Measurements from ENCODE around the gene PYCARD.

The PYCARD gene

GRCh38 chr16:31188450-31189411, 13.8 kb downstream of the PYCARD start:
- no peak for TF ChIP-seq GATA2 (IDR thresholded peaks at IDR 0.05; ENCODE audit: low read depth, low read length)

- TF ChIP-seq GATA3 (IDR thresholded peaks at IDR 0.05; ENCODE audit: low read depth, low read length): no peak
- TF ChIP-seq GATA2 (IDR thresholded peaks at IDR 0.05; ENCODE audit: low read depth, low read length): no peak
Observed at GRCh38 chr16:31187808-31188189, 14.8 kb downstream of the PYCARD start.

GRCh38 chr16:31186930-31187807, 15.4 kb downstream of the PYCARD start:
- TF ChIP-seq GATA3 (IDR thresholded peaks at IDR 0.05; ENCODE audit: low read depth, low read length) (no peak), GATA2 (IDR thresholded peaks at IDR 0.05; ENCODE audit: low read depth, low read length) (no peak)

DNA sequence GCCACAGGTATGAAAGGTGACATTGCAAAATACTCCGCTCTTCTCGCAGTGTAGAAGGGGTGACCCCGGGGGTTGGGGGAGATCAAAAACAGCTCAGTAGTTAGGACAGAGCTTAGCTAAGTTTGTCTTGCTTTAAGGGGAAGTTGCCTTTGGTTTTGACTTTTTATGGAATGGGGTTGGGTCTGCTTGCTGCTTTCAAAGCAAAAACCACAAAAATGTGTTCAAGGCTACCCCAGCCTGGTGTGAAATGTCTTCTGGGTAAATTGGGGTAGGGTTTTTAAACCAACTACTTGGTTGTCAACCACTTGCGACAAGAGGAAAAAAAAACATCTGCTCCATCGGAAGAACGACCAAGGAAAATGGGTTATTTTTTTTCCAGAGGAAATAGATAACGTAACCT, 16.4 kb downstream of the PYCARD start:
- TF ChIP-seq GATA2 (IDR thresholded peaks at IDR 0.05; ENCODE audit: low read depth, low read length) (no peak), GATA3 (IDR thresholded peaks at IDR 0.05; ENCODE audit: low read depth, low read length) (no peak)

DNA sequence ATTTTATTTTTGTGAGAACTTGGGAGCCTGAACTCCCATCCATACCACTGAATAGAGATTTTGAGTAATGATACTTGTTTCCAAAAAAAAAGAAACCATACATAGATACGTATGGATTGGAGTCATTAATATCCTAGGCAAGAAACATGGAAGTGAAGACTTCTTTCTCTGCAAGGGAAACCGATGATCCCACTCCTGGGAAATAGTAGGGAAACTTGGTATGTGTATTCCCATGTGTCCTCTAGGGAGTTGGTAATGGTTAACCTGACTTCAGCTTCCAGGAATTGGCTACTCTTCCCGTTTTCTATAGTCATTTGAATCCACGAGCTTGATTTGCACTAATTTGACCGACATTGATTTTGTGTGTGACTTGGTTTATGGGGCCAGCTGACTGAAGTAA, 17.2 kb downstream of the PYCARD start:
- TF ChIP-seq GATA2 (IDR thresholded peaks at IDR 0.05; ENCODE audit: low read depth, low read length) (no peak), GATA3 (IDR thresholded peaks at IDR 0.05; ENCODE audit: low read depth, low read length) (no peak)

- no peak for TF ChIP-seq GATA2 (IDR thresholded peaks at IDR 0.05; ENCODE audit: low read depth, low read length)
Observed at GRCh38 chr16:31184888-31185287, 17.7 kb downstream of the PYCARD start.

- TF ChIP-seq GATA2 (IDR thresholded peaks at IDR 0.05; ENCODE audit: low read depth, low read length) (no peak), GATA3 (IDR thresholded peaks at IDR 0.05; ENCODE audit: low read depth, low read length) (no peak)
Observed at GRCh38 chr16:31183432-31184428, 18.8 kb downstream of the PYCARD start.

- TF ChIP-seq GATA2 (IDR thresholded peaks at IDR 0.05; ENCODE audit: low read depth, low read length) (no peak), GATA3 (IDR thresholded peaks at IDR 0.05; ENCODE audit: low read depth, low read length) (no peak)
Observed at GRCh38 chr16:31182391-31182790, 20.2 kb downstream of the PYCARD start.

- TF ChIP-seq GATA3 (IDR thresholded peaks at IDR 0.05; ENCODE audit: low read depth, low read length) (no peak), GATA2 (IDR thresholded peaks at IDR 0.05; ENCODE audit: low read depth, low read length) (no peak)
Observed at GRCh38 chr16:31181102-31181830, 21.3 kb downstream of the PYCARD start.

GRCh38 chr16:31179747-31180459, 22.7 kb downstream of the PYCARD start, which contains the start of gene FUS:
FUS (plus strand) TSS chr16:31180139; CDS start chr16:31180215, 76 bp downstream.
- TF ChIP-seq GATA2 (IDR thresholded peaks at IDR 0.05; ENCODE audit: low read depth, low read length) (no peak), GATA3 (IDR thresholded peaks at IDR 0.05; ENCODE audit: low read depth, low read length) (no peak)

DNA sequence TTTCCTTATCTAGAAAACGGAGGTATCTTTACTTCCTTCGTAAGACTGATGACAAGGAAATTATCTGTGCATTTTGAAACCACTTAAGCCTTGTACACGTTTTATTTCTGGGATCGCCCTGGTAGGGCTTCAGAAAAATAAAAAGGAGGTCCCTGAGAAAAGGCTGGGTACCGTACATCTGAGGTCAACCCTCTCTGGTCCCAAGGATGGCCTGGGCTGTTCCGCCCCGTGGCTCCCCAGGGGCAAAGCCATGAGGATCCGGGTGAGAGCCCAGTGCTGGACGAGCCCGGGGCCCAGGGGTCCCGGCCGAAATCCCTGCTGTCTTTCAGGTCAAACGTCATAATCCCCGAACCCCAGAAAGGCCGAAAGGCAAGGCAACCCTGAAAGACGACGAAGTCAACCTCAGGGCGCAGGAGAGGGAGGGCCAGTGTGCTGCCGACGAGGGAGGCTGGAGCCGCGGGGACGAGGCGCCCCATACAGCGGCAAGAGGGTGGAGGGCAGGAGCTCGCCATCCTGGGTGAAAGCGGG, 23.3 kb downstream of the PYCARD start:
- TF ChIP-seq GATA3 (IDR thresholded peaks at IDR 0.05; ENCODE audit: low read depth, low read length) (no peak), GATA2 (IDR thresholded peaks at IDR 0.05; ENCODE audit: low read depth, low read length) (no peak)

DNA sequence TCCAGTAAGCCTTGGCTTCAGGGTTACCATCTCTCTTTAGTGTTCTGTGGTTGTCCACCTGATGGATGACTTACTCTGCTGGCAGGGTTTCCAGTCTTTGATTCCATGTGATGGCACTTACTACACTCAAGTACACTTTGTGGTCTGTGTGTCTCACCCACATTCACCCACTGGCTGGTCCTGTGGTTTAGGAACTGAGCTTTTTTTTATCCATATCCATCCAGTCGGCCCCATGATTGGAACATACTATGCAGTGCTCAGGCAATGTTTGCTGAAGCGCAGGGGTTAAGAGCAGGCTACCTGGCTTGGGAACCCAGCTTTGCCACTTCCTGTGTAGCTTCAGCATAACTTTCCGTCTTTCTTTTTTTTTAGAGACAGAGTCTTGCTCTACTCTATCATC, 25.4 kb downstream of the PYCARD start:
- TF ChIP-seq GATA3 (IDR thresholded peaks at IDR 0.05; ENCODE audit: low read depth, low read length): no peak
- TF ChIP-seq GATA2 (IDR thresholded peaks at IDR 0.05; ENCODE audit: low read depth, low read length): no peak

Measured in SH-SY5Y (cell line).